K562 (cell line): ENCODE data around the gene KHSRP. TPM values are rescaled to one million over a fixed set of nuclear protein-coding genes. Genes with fewer than 3 reads are reported as not detected.

Source experiments
- CBFA2T2 ChIP-seq: fragments of 450-650 bp; conservative IDR thresholded peaks from 2 replicates; pipeline ENCODE4 v1.6.1; 2017; ENCODE audit warnings: mild to moderate bottlenecking
- CEBPG ChIP-seq, 3 experiments: fragments of 200-800 bp in 1 of 3; sonication (Bioruptor generic) in 1 of 3; sonication (generic) in 1 of 3; formaldehyde crosslinking in 1 of 3; IDR thresholded peaks in 2 of 3; conservative IDR thresholded peaks in 1 of 3; 2 replicates each; pipeline versions ENCODE4 v1.6.1 to v1.8.0; 2016 to 2022; ENCODE audit warnings: missing compliant biosample characterization in 2 of 3, missing genetic modification characterization in 2 of 3, mild to moderate bottlenecking in 1 of 3, missing genetic modification reagents in 1 of 3
- EHMT2 ChIP-seq: fragments of 450-650 bp; IDR thresholded peaks from 2 replicates; pipeline ENCODE4 v1.6.1; 2018; ENCODE audit warnings: antibody characterized with exemption
- EWSR1 ChIP-seq: fragments of 450-650 bp; IDR thresholded peaks from 2 replicates; pipeline ENCODE4 v1.6.1; 2018; ENCODE audit warnings: borderline replicate concordance, mild to moderate bottlenecking, low read depth, moderate library complexity; ENCODE audit not compliant: partially characterized antibody
- HSF4 ChIP-seq: fragments of 250-450 bp; sonication (Bioruptor Pico); IDR thresholded peaks from 2 replicates; pipeline ENCODE4 v2.1.2; 2022; ENCODE audit warnings: mild to moderate bottlenecking, moderate library complexity, borderline replicate concordance
- IFI16 ChIP-seq: fragments of 250-450 bp; sonication (Bioruptor Pico); IDR thresholded peaks from 2 replicates; pipeline ENCODE4 v2.1.2; 2022; ENCODE audit warnings: mild to moderate bottlenecking, inconsistent platforms
- KDM1A ChIP-seq, 2 experiments: fragments of 450-650 bp; IDR thresholded peaks; 2 replicates each; pipeline ENCODE4 v1.6.1; 2016; ENCODE audit warnings: mild to moderate bottlenecking in 2 of 2
- MED1 ChIP-seq: sonication (generic); formaldehyde crosslinking; IDR thresholded peaks from 2 replicates; pipeline ENCODE4 v1.8.1; 2023; ENCODE audit warnings: missing genetic modification reagents, borderline replicate concordance
- NR3C1 ChIP-seq: sonication (generic); formaldehyde crosslinking; IDR thresholded peaks from 2 replicates; pipeline ENCODE4 v1.8.1; 2022; ENCODE audit warnings: missing genetic modification reagents
- PCBP1 ChIP-seq: fragments of 200-400 bp; formaldehyde crosslinking; IDR thresholded peaks from 2 replicates; pipeline ENCODE4 v1.6.1; 2018; ENCODE audit warnings: mild to moderate bottlenecking, low read depth, low read length; ENCODE audit not compliant: poor library complexity, severe bottlenecking
- RFX5 ChIP-seq: IDR thresholded peaks from 2 replicates; pipeline ENCODE4 v1.6.1; 2011; ENCODE audit warnings: low read depth, mild to moderate bottlenecking, improper control_type of control experiment, low read length
- SMAD4 ChIP-seq: fragments of 250-450 bp; sonication (Bioruptor Pico); conservative IDR thresholded peaks from 2 replicates; pipeline ENCODE4 v1.8.0; 2021; ENCODE audit warnings: inconsistent platforms, mild to moderate bottlenecking, moderate library complexity
- SNIP1 ChIP-seq: fragments of 450-650 bp; IDR thresholded peaks from 2 replicates; pipeline ENCODE4 v1.7.1; 2017; ENCODE audit warnings: low read depth, mild to moderate bottlenecking
- SREBF2 ChIP-seq: sonication (generic); formaldehyde crosslinking; IDR thresholded peaks from 2 replicates; pipeline ENCODE4 v1.4.0; 2020; ENCODE audit warnings: mild to moderate bottlenecking, missing genetic modification reagents
- SRSF9 ChIP-seq: fragments of 200-400 bp; formaldehyde crosslinking; IDR thresholded peaks from 2 replicates; pipeline ENCODE4 v1.6.1; 2017; ENCODE audit warnings: low read depth, low read length, borderline replicate concordance
- TEAD4 ChIP-seq, 2 experiments: sonication (generic) in 1 of 2; formaldehyde crosslinking in 1 of 2; IDR thresholded peaks; 2 replicates each; pipeline versions ENCODE4 v1.6.1 to v1.8.0; 2012 to 2022; ENCODE audit warnings: borderline replicate concordance in 1 of 2, inconsistent platforms in 1 of 2, low read length in 1 of 2, mild to moderate bottlenecking in 1 of 2, missing genetic modification reagents in 1 of 2
- XRCC3 ChIP-seq: fragments of 450-650 bp; IDR thresholded peaks from 2 replicates; pipeline ENCODE4 v1.6.1; 2017; ENCODE audit warnings: mild to moderate bottlenecking, moderate library complexity
- ZNF436 ChIP-seq: fragments of 250-450, 450-650 bp; sonication (Bioruptor Pico); formaldehyde crosslinking; IDR thresholded peaks from 2 replicates; pipeline ENCODE4 v1.7.0; 2020; ENCODE audit warnings: mild to moderate bottlenecking
- polyA plus RNA-seq, 8 experiments: library from polyadenylated mRNA; depleted of rRNA in 4 of 8; stranded (reverse) in 5 of 8; unstranded in 3 of 8; fragments of >200 nt; fragmentation: Nextera tagmentation in 2 of 8; fragmentation: Illumina TruSeq in 1 of 8; extraction: Ambion mirVana in 2 of 8; extraction: Trizol in 1 of 8; gene quantifications; 2 replicates each; pipeline versions ENCODE4 v1.2.1 to v1.2.3, GENCODE V29; 2011 to 2014; ENCODE audit warnings: inconsistent platforms in 1 of 8, missing spikeins in 1 of 8
- total RNA-seq, 7 experiments: library from RNA; depleted of rRNA in 6 of 7; stranded (reverse); fragments of >200 nt in 6 of 7; fragmentation: Illumina TruSeq in 2 of 7; extraction: Trizol in 2 of 7; gene quantifications; 2 replicates each; pipeline versions ENCODE4 v1.2.1 to v1.2.3, GENCODE V29; 2011 to 2021; ENCODE audit warnings: low replicate concordance in 1 of 7
- TF ChIP-seq, protein P1 (sequence below): fragments of 450-650 bp; IDR thresholded peaks from 2 replicates; pipeline ENCODE4 v1.6.1; 2016; ENCODE audit warnings: antibody characterized with exemption
- TF ChIP-seq, protein P2 (sequence below): fragments of 200-800 bp; sonication (Bioruptor generic); IDR thresholded peaks from 2 replicates; pipeline ENCODE4 v1.6.1; 2017; ENCODE audit warnings: missing genetic modification characterization, missing compliant biosample characterization
- TF ChIP-seq, protein P3 (sequence below): sonication (generic); formaldehyde crosslinking; IDR thresholded peaks from 2 replicates; pipeline ENCODE4 v1.8.1; 2023; ENCODE audit warnings: mild to moderate bottlenecking, missing genetic modification reagents
- TF ChIP-seq, protein P4 (sequence below): sonication (generic); formaldehyde crosslinking; IDR thresholded peaks from 2 replicates; pipeline ENCODE4 v1.8.0; 2022; ENCODE audit warnings: missing genetic modification reagents, mild to moderate bottlenecking, borderline replicate concordance

Gene KHSRP
- total and polyA plus RNA-seq, 9 of the 15 experiments (the other 6 are each of a cell fraction or from before 2014, with no cell fraction given) = 4.2 to 564 (median 139) TPM

DNA sequence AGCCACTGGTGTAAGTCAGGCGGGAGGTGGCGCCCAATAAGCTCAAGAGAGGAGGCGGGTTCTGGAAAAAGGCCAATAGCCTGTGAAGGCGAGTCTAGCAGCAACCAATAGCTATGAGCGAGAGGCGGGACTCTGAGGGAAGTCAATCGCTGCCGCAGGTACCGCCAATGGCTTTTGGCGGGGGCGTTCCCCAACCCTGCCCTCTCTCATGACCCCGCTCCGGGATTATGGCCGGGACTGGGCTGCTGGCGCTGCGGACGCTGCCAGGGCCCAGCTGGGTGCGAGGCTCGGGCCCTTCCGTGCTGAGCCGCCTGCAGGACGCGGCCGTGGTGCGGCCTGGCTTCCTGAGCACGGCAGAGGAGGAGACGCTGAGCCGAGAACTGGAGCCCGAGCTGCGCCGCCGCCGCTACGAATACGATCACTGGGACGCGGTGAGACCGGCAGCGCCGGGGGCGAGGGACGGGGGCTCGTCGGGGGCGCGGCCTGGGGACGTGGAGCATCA lies 52.0 kb downstream of the KHSRP start, which contains the start of gene ALKBH7 (continued):
- TF ChIP-seq, protein P1, sequence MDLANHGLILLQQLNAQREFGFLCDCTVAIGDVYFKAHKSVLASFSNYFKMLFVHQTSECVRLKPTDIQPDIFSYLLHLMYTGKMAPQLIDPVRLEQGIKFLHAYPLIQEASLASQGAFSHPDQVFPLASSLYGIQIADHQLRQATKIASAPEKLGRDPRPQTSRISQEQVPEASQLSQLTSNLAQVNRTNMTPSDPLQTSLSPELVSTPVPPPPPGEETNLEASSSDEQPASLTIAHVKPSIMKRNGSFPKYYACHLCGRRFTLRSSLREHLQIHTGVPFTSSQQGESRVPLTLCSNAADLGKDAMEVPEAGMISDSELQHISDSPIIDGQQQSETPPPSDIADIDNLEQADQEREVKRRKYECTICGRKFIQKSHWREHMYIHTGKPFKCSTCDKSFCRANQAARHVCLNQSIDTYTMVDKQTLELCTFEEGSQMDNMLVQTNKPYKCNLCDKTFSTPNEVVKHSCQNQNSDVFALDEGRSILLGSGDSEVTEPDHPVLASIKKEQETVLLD = no peak
- TF ChIP-seq PCBP1 = no peak
- TF ChIP-seq SREBF2 (CRISPR knock-in tag) = no peak
- TF ChIP-seq CEBPG (CRISPR knock-in tag; IDR thresholded peaks at IDR 0.05) = no peak
- no peak for TF ChIP-seq CEBPG (tag; conservative IDR thresholded peaks at IDR 0.05 in 1 of 2, IDR thresholded peaks at IDR 0.05 in 1 of 2)
- TF ChIP-seq, protein P2, sequence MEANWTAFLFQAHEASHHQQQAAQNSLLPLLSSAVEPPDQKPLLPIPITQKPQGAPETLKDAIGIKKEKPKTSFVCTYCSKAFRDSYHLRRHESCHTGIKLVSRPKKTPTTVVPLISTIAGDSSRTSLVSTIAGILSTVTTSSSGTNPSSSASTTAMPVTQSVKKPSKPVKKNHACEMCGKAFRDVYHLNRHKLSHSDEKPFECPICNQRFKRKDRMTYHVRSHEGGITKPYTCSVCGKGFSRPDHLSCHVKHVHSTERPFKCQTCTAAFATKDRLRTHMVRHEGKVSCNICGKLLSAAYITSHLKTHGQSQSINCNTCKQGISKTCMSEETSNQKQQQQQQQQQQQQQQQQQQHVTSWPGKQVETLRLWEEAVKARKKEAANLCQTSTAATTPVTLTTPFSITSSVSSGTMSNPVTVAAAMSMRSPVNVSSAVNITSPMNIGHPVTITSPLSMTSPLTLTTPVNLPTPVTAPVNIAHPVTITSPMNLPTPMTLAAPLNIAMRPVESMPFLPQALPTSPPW (CRISPR knock-in tag) = no peak
- no peak for TF ChIP-seq CBFA2T2
- no peak for TF ChIP-seq KDM1A (IDR thresholded peaks at IDR 0.05)
- TF ChIP-seq SMAD4 (CRISPR knock-in tag) = no peak
- no peak for TF ChIP-seq MED1
- TF ChIP-seq IFI16 (CRISPR knock-in tag) = no peak
- TF ChIP-seq RFX5 = no peak
- no peak for TF ChIP-seq XRCC3
- TF ChIP-seq HSF4 = no peak
- TF ChIP-seq, protein P3, sequence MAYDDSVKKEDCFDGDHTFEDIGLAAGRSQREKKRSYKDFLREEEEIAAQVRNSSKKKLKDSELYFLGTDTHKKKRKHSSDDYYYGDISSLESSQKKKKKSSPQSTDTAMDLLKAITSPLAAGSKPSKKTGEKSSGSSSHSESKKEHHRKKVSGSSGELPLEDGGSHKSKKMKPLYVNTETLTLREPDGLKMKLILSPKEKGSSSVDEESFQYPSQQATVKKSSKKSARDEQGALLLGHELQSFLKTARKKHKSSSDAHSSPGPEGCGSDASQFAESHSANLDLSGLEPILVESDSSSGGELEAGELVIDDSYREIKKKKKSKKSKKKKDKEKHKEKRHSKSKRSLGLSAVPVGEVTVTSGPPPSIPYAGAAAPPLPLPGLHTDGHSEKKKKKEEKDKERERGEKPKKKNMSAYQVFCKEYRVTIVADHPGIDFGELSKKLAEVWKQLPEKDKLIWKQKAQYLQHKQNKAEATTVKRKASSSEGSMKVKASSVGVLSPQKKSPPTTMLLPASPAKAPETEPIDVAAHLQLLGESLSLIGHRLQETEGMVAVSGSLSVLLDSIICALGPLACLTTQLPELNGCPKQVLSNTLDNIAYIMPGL (CRISPR knock-in tag) = peak; percentile 87
- no peak for TF ChIP-seq TEAD4 (IDR thresholded peaks at IDR 0.05; ENCODE audit: low read length)
- TF ChIP-seq TEAD4 (CRISPR knock-in tag; IDR thresholded peaks at IDR 0.05; ENCODE audit: borderline replicate concordance) = no peak
- no peak for TF ChIP-seq EWSR1
- TF ChIP-seq ZNF436 = no peak
- TF ChIP-seq, protein P4, sequence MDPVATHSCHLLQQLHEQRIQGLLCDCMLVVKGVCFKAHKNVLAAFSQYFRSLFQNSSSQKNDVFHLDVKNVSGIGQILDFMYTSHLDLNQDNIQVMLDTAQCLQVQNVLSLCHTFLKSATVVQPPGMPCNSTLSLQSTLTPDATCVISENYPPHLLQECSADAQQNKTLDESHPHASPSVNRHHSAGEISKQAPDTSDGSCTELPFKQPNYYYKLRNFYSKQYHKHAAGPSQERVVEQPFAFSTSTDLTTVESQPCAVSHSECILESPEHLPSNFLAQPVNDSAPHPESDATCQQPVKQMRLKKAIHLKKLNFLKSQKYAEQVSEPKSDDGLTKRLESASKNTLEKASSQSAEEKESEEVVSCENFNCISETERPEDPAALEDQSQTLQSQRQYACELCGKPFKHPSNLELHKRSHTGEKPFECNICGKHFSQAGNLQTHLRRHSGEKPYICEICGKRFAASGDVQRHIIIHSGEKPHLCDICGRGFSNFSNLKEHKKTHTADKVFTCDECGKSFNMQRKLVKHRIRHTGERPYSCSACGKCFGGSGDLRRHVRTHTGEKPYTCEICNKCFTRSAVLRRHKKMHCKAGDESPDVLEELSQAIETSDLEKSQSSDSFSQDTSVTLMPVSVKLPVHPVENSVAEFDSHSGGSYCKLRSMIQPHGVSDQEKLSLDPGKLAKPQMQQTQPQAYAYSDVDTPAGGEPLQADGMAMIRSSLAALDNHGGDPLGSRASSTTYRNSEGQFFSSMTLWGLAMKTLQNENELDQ (CRISPR knock-in tag) = no peak
- TF ChIP-seq SRSF9 = no peak
- no peak for TF ChIP-seq EHMT2
- no peak for TF ChIP-seq SNIP1
- no peak for TF ChIP-seq NR3C1
